ENCODE measurements around the gene RGS17.
A peak's percentile ranks its signal among the peaks of the same experiment; 100 is the strongest.
"Not testable (repeated sequence)": the region's sequence is repeated elsewhere in the genome, so short reads cannot be mapped to it uniquely, and the experiment has no call there.

The RGS17 gene

DNA sequence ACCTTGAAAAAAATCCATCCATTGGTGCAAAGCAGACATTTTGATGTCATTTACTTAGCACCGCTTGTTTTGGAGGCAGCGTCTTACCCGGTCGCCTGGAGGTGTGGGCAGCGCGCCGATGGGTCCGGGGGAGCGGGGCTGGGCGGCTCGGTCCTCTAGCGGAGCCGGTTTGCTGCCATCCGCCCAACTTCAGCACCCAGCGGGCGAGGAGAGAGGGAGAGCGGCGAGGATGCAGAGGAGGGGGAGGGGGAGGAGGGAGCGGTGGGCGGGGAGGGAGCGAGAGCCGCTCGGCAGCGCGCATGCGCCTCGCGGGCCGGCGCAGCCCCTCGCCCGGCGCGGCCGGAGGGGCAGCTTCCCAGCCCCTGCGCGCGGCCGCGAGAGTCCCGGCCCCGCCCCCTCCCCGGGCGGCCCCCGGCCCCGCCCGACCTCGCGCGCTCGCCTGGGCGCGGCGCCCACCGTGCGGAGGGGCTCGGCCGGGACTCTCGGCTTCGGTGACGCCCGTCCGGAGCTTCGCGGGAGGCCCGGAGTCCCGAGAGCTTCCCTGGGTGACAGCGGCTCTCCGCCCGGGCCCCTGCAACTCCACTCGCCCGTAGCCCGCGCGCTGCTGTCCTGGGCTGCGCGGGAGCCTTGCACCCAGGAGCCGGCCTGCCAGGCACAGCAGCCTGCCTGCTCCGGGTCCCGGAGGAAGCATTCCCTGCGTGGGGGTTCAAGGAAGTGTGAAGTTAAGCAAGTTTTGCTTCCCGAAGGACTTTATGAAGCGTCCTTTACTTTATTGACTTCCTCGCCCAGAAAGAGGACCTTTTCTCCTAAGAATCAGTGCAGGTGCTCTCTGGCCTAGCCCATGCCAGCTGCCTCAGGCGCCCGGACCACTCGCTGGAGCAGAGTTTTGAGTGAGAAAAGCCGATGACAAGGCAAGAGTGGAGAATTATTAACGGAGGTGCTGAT lies at the start of gene RGS17:
TSS of gene RGS17 (minus strand) at position 246 of the 945 bp plus-strand sequence. CDS start 87,264 bp downstream, outside the sequence.
- DNase-seq = peak; percentile 64

- no peak for DNase-seq
Observed at GRCh38 chr6:153172815-153173214, 41.7 kb upstream of the RGS17 start.

DNA sequence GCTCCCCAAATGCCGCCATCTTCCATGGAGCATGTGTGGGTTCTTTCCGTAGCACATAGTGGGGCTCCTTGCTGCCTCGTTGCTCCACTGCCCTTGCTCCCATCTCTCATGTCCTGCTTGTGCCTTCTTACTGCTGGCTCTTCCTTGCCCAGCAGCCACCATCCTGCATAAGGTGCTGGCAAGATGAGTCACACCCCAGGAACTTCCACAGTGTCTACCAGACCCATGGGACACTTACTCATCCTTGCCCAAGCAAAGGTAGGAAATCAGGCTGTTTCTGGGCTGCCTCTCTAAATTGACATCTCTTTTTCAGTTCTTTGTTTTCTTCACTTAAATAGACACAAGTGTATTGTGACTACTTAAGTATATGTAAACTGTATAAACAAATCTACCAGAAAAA lies 39.4 kb upstream of the RGS17 start:
- no peak for DNase-seq

GRCh38 chr6:153167907-153168306 lies 36.8 kb upstream of the RGS17 start:
- no peak for DNase-seq

GRCh38 chr6:153167061-153167891 lies 36.2 kb upstream of the RGS17 start:
- DNase-seq = no peak

DNA sequence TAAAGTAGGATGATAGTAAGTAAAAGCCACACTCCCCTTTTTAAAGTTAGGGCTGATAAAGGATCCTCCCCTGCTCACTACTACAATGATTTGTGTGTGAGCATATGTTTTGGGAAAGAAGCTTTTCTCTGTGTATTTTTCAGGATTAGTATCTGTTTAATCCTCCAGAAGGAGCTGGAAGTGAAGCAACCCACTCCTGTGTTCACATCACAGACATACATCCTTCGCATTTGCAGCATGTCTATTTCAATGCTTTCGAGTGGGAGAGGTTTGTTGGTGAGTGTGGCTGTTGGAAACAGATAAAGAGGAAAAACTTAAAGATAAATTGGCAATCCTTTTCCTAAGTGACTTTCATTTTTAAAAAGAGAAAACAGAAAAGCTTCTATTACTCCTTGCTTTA lies 31.6 kb upstream of the RGS17 start:
- no peak for DNase-seq

DNA sequence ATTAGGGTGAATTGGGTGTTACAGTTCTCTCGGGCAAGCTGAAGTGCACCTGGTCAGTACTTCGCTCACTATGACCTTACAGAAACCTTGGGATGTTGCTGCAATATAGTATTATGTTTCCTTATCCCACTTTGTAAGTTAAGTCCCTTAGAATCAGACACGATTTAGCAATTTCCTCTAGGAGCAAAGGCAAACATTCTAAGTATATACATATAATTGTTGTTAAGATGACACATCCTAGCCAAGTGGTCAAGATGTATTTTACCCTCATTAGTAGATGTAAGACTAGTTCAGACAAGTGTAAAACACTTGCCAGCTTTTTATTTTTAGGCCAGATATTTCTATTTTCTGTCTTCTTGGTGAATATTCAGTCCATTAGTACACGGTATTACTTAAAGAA lies 31.1 kb upstream of the RGS17 start:
- no peak for DNase-seq

- no peak for DNase-seq
Observed at GRCh38 chr6:153160221-153160620, 29.1 kb upstream of the RGS17 start.

DNA sequence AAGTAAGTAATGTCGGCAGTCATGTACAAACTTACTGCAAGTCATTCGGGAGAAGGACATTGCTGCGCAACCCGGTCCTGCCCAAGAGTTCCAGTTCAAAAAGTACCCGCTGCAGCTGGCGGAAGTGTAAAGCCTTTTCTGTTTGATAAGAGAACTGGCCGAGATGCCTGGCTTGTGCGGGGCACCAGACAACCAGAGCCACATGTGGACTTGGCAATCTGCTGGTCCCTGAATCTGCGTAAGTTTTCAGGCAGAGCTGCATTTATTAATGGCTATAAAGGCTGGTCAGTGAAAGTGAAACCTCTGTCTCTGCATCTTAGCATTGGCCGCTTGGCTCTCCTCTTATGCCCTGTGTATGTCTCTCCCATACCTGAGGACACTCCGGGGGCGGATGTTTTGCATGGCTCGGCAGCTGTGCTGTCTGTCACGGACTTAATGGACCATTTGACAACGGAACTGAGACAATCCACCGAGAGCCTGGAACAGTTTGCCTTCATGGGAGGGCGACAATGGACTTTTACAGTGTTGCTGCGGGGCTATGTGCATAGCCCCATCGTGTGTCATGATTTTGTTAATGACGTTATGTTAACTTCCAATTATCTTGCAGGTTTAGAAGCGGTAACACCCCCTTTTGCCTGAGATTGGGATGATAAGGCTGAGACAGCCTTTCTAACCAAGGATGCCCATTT lies 19.8 kb upstream of the RGS17 start:
- peak; percentile 73 for DNase-seq

DNA sequence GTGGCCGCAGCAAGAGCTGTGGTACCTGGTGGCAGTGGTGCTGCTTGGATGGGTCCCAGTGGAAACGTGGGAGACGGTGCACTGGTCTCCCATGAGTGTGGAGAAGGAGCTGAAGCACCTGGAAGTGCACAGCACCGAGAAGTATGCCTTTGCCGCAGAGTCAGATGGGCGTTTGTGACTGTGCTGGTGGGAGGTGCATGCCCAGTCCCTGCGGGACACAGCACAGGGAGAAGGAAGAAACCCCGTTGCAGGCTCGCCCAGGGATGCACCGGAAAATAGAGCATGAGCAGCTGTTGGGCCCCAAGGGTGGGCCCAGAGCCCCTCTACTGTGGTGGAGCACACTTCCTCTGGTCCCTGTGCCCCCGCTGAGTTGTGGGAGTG lies 19.3 kb upstream of the RGS17 start:
- no peak for DNase-seq

DNA sequence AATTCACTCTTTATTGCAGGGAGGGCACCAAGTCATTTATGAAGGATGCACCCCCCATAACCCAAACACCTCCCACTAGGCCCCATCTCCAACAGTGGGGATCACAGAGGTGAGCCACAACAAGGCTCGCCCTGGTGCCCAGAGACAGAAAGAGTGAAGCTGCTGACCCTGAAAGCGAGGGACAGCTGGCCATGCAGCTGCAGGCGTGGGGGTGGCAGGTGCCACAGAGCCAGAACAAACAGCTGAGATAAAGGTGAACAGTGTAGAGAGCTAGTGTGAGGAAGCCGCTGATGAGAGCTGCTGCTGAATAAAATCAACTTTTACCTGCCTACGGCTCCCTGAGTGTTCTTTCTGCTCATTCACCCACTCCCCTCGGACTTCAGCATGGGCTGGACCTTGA lies 18.8 kb upstream of the RGS17 start:
- DNase-seq = no peak

DNA sequence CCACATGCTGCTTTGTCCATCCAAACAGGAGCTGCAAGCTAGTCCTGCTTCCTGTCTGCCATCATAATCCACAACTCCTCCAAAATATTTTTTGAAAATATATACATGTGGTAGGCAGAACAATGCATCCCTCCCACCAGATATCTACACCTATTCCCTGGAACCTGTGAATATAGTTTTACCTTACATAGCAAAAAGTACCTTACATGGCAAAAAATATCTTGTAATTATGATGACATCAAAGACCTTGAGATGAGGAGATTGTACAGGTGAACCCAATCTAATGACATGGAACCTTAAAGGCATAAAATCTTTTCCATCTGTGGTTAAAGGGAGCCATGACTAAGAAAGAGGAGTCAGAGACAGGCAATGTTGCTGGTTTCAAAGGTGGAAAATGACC lies 15.3 kb upstream of the RGS17 start:
- DNase-seq = no peak

DNA sequence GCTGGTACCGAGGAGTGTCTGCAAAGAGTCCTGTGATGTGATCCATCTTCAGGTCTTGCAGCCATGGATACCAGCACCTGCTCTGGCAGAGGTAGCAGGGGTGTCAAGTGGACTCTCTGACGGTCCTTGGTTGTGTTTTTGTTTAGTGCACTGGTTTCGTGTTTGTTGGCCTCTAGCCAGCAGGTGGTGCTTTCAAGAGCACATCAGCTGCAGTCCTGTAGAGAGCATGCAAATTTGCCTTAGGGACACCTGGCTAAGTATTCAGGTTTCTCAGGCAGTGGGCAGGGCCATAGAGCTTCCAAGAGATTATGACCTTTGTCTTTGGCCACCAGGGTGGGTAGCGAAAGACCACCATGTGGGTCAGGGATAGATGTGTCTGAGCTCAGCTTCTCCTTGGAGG lies 14.5 kb upstream of the RGS17 start:
- peak; percentile 88 for DNase-seq

GRCh38 chr6:153143200-153143599 lies 12.1 kb upstream of the RGS17 start:
- DNase-seq = no peak

DNA sequence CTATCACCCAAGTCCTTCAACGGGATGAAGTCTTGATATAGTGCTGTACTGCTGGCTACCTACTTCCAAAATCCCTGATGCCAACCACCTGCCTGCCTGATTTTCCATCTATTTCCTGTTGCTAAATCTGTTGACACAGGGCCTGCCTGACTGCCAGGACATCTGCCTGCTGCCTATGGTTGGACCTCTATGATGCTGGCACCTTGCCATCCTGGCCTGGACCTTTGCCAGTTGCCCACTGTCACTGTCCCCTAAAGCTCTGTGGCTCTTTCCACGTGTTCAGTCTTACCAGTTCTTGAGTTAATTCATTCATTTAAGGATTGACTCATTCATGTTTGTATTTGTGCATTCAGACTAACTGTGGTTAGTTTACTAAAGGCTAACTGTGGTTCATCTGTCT lies 9.2 kb upstream of the RGS17 start:
- DNase-seq = peak; percentile 93

- no peak for DNase-seq
Observed at GRCh38 chr6:153138930-153139329, 7.8 kb upstream of the RGS17 start.

DNA sequence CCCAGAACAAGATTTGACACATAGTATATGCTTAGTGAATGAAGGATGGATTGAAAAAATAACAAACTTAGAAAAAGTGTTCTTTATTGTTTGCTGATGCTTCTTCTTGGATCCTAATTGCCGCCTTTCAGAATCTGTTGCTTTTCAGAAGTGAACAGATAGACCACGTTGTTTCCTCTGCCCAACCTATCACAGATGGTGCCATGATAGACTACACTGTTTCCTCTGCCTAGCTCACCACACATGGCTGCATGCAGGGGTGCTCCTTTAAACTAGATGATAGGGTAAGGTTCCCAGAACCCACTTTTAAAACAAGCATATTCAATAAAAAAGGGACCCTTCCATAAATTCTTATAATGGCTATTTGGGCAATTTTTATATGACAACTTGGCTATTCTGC lies 4.6 kb upstream of the RGS17 start:
- DNase-seq = no peak

DNA sequence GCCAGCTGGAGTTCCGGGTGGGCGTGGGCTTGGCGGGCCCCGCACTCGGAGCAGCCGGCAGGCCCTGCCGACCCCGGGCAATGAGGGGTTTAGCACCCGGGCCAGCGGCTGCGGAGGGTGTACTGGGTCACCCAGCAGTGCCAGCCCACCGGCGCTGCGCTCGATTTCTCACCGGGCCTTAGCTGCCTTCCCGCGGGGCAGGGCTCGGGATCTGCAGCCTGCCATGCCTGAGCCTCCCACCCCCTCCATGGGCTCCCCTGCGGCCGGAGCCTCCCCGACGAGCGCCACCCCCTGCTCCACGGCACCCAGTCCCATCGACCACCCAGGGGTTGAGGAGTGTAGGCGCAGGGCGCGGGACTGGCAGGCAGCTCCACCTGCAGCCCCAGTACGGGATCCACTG lies 2.6 kb upstream of the RGS17 start:
- not testable (repeated sequence) for DNase-seq

DNA sequence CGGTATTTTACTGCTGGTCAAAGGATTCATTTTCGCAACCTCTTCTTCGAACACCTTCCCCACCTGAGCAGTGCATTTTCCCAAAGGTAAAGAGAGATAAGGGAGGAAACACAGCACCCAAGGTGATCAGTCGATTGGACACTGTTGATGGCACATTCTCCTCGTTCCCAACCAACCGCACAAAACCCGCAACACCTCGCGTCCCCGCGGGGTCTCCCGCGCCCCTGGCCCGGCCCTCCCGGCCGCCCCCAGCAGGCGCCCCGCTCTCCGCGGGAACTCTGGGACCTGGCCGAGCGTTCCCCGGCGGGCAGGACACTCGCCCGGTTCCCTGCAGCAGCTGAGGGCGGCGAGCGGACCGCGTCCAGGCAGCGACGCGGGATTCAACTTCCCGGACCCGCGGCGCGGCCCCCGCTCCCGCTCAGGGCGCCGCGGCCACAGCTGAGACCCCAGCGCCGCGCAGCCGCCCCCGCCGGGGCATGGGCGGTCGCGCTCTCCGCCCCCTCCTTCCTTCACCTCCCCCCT lies 506 bp downstream of the RGS17 start:
- DNase-seq = no peak

DNA sequence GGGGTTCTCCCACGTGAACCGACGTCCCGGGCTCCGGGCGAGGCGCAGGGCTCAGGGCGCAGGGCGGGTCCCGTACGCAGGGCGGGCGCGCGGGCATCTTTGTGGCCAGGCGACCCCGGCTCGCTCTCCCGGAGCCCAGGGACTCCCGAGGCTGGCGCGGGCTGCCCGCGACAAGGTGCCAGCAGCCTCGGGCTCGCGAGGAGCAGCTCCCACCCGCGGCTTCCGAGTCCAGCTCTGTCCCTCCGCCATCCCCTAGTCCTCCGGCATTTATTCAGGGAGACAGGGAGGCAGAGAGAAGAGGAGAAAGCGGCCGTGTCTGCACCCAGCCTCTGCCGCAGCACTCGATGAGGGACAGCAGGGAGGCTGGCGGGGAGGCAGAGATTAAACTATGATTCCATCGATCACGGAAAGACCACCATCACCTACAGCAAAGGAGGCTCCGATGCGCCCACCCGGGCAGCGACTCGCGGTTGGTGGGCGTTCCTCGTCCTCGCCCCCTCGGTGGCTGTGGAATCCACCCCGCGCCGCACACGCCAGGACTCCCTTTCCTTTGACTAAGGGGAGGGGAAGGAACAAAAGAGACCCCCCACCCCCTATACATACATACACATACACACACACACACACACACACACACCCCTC lies 1.1 kb downstream of the RGS17 start:
- no peak for DNase-seq

GRCh38 chr6:153126218-153126617 lies 4.9 kb downstream of the RGS17 start:
- DNase-seq = no peak

GRCh38 chr6:153125032-153125431 lies 6.0 kb downstream of the RGS17 start:
- DNase-seq = peak; percentile 84

DNA sequence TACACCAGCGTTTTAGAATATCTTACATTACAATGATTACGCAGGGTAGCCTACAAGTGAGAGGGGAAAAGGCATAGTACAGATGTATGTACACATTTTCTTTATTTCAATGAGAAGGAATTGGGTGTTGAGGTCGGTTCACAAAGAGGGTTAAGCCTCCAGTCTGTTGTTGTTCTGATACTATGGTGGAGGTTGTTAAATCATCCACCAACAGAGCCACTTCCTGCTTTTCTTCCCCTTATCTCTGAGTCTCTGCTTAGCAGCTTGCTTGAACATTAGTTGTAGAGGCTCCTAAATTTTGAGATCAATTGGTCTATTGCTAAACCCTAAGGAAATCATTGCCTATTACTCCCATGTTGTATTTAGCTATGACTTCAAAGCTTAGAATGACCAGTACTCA lies 7.3 kb downstream of the RGS17 start:
- no peak for DNase-seq
